ENCODE measurements around the gene PRAC1.

GRCh38 chr17:48757524-48757961 lies 35.2 kb upstream of the PRAC1 start:
- TF ChIP-seq POLR2AphosphoS5 (IDR thresholded peaks at IDR 0.05) = no peak
- TF ChIP-seq CTCF (IDR thresholded peaks at IDR 0.05 in 8 of 11, conservative IDR thresholded peaks at IDR 0.05 in 3 of 11) = no peak

All from spleen (tissue), 7 donors.